HL-60 (cell line): ENCODE results near the gene POLR2H.

Source experiments
- CTCF ChIP-seq: IDR thresholded peaks from one replicate; pipeline ENCODE4 v1.5.1; 2011; ENCODE audit warnings: low read length, control low read depth, inconsistent platforms; ENCODE audit not compliant: insufficient read depth
- GABPA ChIP-seq: IDR thresholded peaks from 2 replicates; pipeline ENCODE4 v1.6.1; 2012; ENCODE audit warnings: low read depth
- POLR2AphosphoS5 ChIP-seq: IDR thresholded peaks from 2 replicates; pipeline ENCODE4 v1.6.1; 2012; ENCODE audit warnings: low read depth
- REST ChIP-seq: IDR thresholded peaks from 2 replicates; pipeline ENCODE4 v1.6.1; 2012; ENCODE audit warnings: low read depth; ENCODE audit not compliant: insufficient replicate concordance

- TF ChIP-seq CTCF (no peak), REST (no peak), POLR2AphosphoS5 (no peak), GABPA (no peak)
Observed at GRCh38 chr3:184409946-184410500, 48.5 kb downstream of the POLR2H start.
